Stimulated activated CD8-positive, alpha-beta memory T cell treated with anti-CD3 and anti-CD28 coated beads, Interleukin-4, amount 100 ng/mL, for 4 hours (primary cell): ENCODE results near the gene PARP2.

ENCODE experiments used
- DNase-seq, 2 donors: peaks; one replicate each; pipeline ENCODE4 v3.0.0-alpha.2; 2020; ENCODE audit warnings: low read depth in 2 of 2, low spot score in 1 of 2

The PARP2 gene

DNA sequence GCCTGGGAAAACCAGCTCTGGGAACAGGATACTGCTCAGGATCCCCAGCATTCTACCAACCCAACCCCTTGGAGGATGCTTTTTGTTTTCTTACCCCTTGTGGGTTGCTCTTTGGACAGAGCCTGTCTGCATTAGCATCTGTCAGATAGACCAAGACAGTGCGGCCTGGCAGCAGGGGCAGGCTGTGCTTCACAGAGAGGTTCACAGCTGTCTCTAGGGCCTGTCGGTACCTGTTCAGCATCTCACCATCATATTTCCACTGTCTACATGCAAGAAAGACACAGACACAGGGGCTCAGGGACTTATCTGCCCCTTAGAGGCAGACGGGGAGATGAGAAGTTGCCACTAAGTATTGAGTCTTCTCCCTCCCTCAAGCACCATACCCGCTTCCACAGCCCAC is 48.1 kb downstream of the PARP2 start:
- no peak for DNase-seq

DNA sequence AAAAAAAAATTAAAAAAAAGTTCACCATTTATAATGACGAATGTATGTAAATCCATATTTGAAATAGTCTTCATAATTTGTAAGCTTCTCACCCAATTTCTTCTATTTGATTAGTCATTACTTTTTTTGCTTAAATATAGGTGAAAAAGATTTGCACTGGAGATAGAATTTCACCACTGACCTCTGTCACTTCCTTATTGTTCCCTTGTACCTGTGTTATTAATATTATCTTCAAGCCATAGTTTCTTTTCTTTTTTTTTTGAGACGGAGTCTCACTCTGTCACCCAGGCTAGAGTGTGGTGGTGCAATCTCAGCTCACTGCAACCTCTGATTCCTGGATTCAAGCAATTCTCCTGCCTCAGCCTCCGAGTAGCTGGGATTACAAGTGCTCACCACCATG is 54.1 kb downstream of the PARP2 start:
- DNase-seq: no peak

DNA sequence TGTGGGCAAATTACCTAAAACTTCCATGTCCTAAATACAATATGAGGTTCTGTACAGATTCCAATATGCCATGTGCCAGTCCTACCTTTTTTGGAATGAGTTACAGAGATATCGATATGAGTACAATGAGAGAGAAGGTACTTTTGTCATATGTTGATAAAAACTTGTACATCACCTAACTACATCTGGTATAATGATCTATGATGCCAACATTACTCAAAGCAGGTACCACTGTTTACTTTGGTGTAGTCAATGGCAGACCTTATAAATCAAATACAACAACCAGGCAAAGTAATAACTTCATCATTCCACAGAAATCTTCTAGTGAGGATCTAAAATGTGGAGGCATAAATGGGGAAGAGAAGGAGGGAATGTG is 57.1 kb downstream of the PARP2 start:
- no peak for DNase-seq

DNA sequence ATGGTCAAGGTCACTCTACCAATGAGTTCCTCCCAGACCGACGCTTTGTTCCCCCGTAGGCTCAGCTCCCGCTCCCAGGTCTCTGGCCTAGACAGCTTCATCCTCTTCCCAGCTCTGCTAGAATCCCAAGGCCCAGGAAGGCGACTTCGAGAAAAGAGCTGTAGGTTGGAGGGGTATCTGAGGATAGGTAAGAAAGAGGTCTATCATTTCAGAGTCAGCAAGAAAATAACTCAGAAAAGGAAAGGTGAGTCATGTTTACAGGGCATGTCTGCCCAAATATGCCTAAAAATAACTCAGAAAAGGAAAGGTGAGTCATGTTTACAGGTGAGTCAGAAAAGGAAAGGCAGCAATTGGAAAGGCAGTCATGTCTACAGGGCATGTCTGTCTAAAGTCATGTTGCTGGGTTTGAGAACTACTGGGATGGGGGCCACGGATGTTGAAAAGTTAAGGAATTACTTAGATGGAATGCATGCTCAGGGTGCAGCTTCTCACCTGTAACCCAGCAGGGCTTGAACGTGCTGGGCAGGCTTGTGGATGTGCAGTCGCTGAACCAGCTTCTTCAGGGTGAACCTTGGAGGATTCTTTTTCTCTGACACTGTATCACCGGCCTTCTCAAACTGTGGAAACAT is 57.6 kb downstream of the PARP2 start:
- DNase-seq: no peak

DNA sequence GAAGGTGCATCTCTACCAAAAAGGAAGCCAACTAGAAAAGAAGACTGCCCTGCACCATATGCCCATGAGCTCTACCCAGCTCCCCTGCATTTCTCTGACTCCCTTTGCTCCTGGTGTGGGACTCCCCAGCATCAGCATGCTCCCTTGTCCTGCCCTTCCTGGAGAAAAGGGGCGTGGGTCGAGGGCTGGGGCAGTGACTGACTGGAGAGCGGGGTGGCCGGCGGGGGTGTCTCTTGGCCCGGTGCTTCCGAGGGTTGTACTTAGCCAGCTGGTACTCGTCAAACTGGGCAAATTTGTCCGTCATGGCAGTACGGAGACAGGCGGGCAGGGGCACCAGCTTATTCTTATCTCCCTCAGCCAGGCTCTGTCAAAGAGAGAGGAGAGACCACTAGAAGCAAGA is 60.1 kb downstream of the PARP2 start:
- no peak for DNase-seq
